GM23338 (cell line): Measurements from ENCODE around the gene HLA-DPA1. TPM values are rescaled to one million over a fixed set of nuclear protein-coding genes. Genes with fewer than 3 reads are reported as not detected.

Experiments used
- ATAC-seq: fragments of 200-7000 bp; cut with Tn5 transposase; 3 replicates; pipeline ENCODE4 v1.9.1; 2020
- DNase-seq: peaks from one replicate; pipeline ENCODE4 v3.0.0-alpha.2; 2015; ENCODE audit warnings: low spot score
- H2AFZ ChIP-seq: fragments of 200-600 bp; sonication (generic); 2 replicates; pipeline ENCODE4 v1.8.0; 2016; ENCODE audit warnings: antibody characterized with exemption, mild to moderate bottlenecking, moderate library complexity
- H3F3A ChIP-seq: fragments of 200-600 bp; sonication (generic); replicated peaks from 2 replicates; pipeline ENCODE4 v1.8.0; 2017; ENCODE audit warnings: antibody characterized with exemption, mixed run types, low read depth
- H3K27ac ChIP-seq: fragments of 200-600 bp; sonication (generic); 2 replicates; pipeline ENCODE4 v1.6.1; 2016; ENCODE audit warnings: low read depth
- H3K27me3 ChIP-seq: fragments of 200-600 bp; sonication (generic); 2 replicates; pipeline ENCODE4 v1.8.0; 2016; ENCODE audit warnings: mild to moderate bottlenecking, mixed run types, moderate library complexity; ENCODE audit not compliant: insufficient read depth
- H3K36me3 ChIP-seq: fragments of 200-600 bp; sonication (generic); 2 replicates; pipeline ENCODE4 v1.8.0; 2016; ENCODE audit warnings: mild to moderate bottlenecking; ENCODE audit not compliant: insufficient read depth
- H3K4me1 ChIP-seq: fragments of 200-600 bp; sonication (generic); 2 replicates; pipeline ENCODE4 v1.8.0; 2016; ENCODE audit warnings: mild to moderate bottlenecking, moderate library complexity; ENCODE audit not compliant: insufficient read depth
- H3K4me2 ChIP-seq: fragments of 200-600 bp; sonication (generic); 2 replicates; pipeline ENCODE4 v1.7.1; 2017; ENCODE audit warnings: mixed run types
- H3K4me3 ChIP-seq: fragments of 200-600 bp; sonication (generic); 2 replicates; pipeline ENCODE4 v1.6.1; 2016; ENCODE audit warnings: mixed run types
- H3K79me2 ChIP-seq: fragments of 200-600 bp; sonication (generic); replicated peaks from 2 replicates; pipeline ENCODE4 v1.8.0; 2017; ENCODE audit warnings: mild to moderate bottlenecking; ENCODE audit not compliant: insufficient read depth
- H3K9me2 ChIP-seq: fragments of 200-600 bp; sonication (generic); 2 replicates; pipeline ENCODE4 v1.8.0; 2017; ENCODE audit not compliant: insufficient read depth
- H4K20me1 ChIP-seq: fragments of 200-600 bp; sonication (generic); replicated peaks from 2 replicates; pipeline ENCODE4 v1.8.0; 2017; ENCODE audit warnings: mild to moderate bottlenecking; ENCODE audit not compliant: insufficient read depth
- H3K27ac Mint-ChIP-seq: 2 replicates; pipeline ENCODE4 v1.8.0; 2020; ENCODE audit warnings: inconsistent platforms, mild to moderate bottlenecking, moderate library complexity, mixed read lengths
- H3K27me3 Mint-ChIP-seq: 3 replicates; pipeline ENCODE4 v1.8.0; 2022; ENCODE audit warnings: low read depth, mild to moderate bottlenecking, moderate library complexity, mixed read lengths, inconsistent platforms; ENCODE audit not compliant: insufficient read depth, poor library complexity
- H3K36me3 Mint-ChIP-seq: 3 replicates; pipeline ENCODE4 v1.8.0; 2021; ENCODE audit warnings: low read depth, mild to moderate bottlenecking, inconsistent platforms, moderate library complexity, mixed read lengths
- H3K4me1 Mint-ChIP-seq: 3 replicates; pipeline ENCODE4 v1.8.0; 2020; ENCODE audit warnings: mild to moderate bottlenecking, inconsistent platforms, mixed read lengths
- H3K4me3 Mint-ChIP-seq: 3 replicates; pipeline ENCODE4 v1.8.0; 2021; ENCODE audit warnings: moderate library complexity, mild to moderate bottlenecking, inconsistent platforms, mixed read lengths
- H3K9me3 Mint-ChIP-seq: 3 replicates; pipeline ENCODE4 v1.8.0; 2020; ENCODE audit warnings: moderate library complexity, mild to moderate bottlenecking, inconsistent platforms, mixed read lengths
- EZH2 ChIP-seq: fragments of 200-600 bp; sonication (generic); IDR thresholded peaks from one replicate; pipeline ENCODE4 v1.8.0; 2017; ENCODE audit warnings: antibody characterized with exemption, mild to moderate bottlenecking, low read depth; ENCODE audit not compliant: unreplicated experiment
- JUNB ChIP-seq: IDR thresholded peaks from one replicate; pipeline ENCODE4 v1.6.1; 2016; ENCODE audit warnings: antibody characterized with exemption; ENCODE audit not compliant: unreplicated experiment
- NANOG ChIP-seq: IDR thresholded peaks from 2 replicates; pipeline ENCODE4 v1.6.1; 2016; ENCODE audit warnings: antibody characterized with exemption, borderline replicate concordance
- POLR2AphosphoS5 ChIP-seq: IDR thresholded peaks from 2 replicates; pipeline ENCODE4 v1.6.1; 2016; ENCODE audit warnings: antibody characterized with exemption, low read depth
- STAT1 ChIP-seq: IDR thresholded peaks from one replicate; pipeline ENCODE4 v1.6.1; 2016; ENCODE audit warnings: antibody characterized with exemption; ENCODE audit not compliant: unreplicated experiment
- ZNF114 ChIP-seq: fragments of 250-450 bp; sonication (Bioruptor Pico); IDR thresholded peaks from 2 replicates; pipeline ENCODE4 v1.5.0; 2020; ENCODE audit warnings: mild to moderate bottlenecking, moderate library complexity
- ZNF331 ChIP-seq: fragments of 250-450 bp; sonication (Bioruptor Pico); IDR thresholded peaks from 2 replicates; pipeline ENCODE4 v1.5.0; 2020; ENCODE audit warnings: low read depth, mild to moderate bottlenecking, moderate library complexity
- polyA plus RNA-seq: library from polyadenylated mRNA; unstranded; fragments of >200 nt; fragmentation: Nextera tagmentation; extraction: Ambion mirVana; gene quantifications from 2 replicates; pipeline ENCODE4 v1.2.1, GENCODE V29; 2016
- total RNA-seq: library from RNA; depleted of rRNA; stranded (reverse); fragments of >200 nt; shearing (Covaris generic); gene quantifications from 2 replicates; pipeline ENCODE4 v1.2.3, GENCODE V29; 2014
- TF ChIP-seq, protein P1 (sequence below): IDR thresholded peaks from one replicate; pipeline ENCODE4 v1.6.1; 2018; ENCODE audit warnings: antibody characterized with exemption; ENCODE audit not compliant: unreplicated experiment
- TF ChIP-seq, protein P2 (sequence below): IDR thresholded peaks from 2 replicates; pipeline ENCODE4 v1.6.1; 2016; ENCODE audit warnings: antibody characterized with exemption
- TF ChIP-seq, protein P3 (sequence below): fragments of 250-450 bp; sonication (Bioruptor Pico); IDR thresholded peaks from 2 replicates; pipeline ENCODE4 v1.5.0; 2020; ENCODE audit warnings: mild to moderate bottlenecking, moderate library complexity

The HLA-DPA1 gene
- total and polyA plus RNA-seq, 2 experiments from 2014 or later: 4.1 to 6.9 TPM

DNA sequence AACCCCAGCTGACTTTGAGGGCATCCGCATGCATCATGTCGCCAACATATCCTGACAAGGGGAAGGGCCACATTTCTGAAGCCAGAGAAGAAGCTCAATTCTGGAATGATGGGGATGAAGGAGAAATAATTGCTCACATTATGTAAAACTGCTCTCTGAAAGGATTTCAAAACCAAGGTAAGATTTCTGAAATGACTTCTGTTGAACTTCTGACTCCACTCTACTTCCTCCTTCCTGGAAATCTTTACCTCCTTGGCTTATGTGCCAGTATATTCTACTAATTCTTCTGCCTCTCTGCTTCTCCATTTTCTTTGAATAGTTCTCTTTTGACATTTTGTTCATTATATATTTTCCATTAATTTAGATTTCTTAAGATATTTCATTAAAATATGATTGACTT, 34.2 kb upstream of the HLA-DPA1 start:
- H3K36me3 Mint-ChIP-seq: 0 out of 3 replicates have a peak, but pooled peaks cover 3% of the 10 kb centered on the region
- no peak overlapping the region for H2AFZ ChIP-seq
- no peak overlapping the region for H3K4me3 Mint-ChIP-seq
- H3F3A ChIP-seq: no peaks in the 10 kb centered on the region
- peaks cover 11% of the 10 kb centered on the region; the same call in 2 of the 3 replicates for H3K9me3 Mint-ChIP-seq
- H3K9me2 ChIP-seq: peaks cover 7% of the 10 kb centered on the region
- no peaks in the 10 kb centered on the region for H3K79me2 ChIP-seq
- no peak overlapping the region for H3K4me2 ChIP-seq
- peaks cover 3% of the 10 kb centered on the region for H3K27me3 Mint-ChIP-seq
- no peak overlapping the region for H3K4me3 ChIP-seq
- H3K36me3 ChIP-seq: no peaks in the 10 kb centered on the region
- H3K27me3 ChIP-seq: no peaks in the 10 kb centered on the region
- DNase-seq (no peak), ATAC-seq (no peak)
- no peak for TF ChIP-seq ZNF331 (CRISPR knock-in tag)
- TF ChIP-seq ZNF114 (CRISPR knock-in tag): no peak
- TF ChIP-seq, protein P1, sequence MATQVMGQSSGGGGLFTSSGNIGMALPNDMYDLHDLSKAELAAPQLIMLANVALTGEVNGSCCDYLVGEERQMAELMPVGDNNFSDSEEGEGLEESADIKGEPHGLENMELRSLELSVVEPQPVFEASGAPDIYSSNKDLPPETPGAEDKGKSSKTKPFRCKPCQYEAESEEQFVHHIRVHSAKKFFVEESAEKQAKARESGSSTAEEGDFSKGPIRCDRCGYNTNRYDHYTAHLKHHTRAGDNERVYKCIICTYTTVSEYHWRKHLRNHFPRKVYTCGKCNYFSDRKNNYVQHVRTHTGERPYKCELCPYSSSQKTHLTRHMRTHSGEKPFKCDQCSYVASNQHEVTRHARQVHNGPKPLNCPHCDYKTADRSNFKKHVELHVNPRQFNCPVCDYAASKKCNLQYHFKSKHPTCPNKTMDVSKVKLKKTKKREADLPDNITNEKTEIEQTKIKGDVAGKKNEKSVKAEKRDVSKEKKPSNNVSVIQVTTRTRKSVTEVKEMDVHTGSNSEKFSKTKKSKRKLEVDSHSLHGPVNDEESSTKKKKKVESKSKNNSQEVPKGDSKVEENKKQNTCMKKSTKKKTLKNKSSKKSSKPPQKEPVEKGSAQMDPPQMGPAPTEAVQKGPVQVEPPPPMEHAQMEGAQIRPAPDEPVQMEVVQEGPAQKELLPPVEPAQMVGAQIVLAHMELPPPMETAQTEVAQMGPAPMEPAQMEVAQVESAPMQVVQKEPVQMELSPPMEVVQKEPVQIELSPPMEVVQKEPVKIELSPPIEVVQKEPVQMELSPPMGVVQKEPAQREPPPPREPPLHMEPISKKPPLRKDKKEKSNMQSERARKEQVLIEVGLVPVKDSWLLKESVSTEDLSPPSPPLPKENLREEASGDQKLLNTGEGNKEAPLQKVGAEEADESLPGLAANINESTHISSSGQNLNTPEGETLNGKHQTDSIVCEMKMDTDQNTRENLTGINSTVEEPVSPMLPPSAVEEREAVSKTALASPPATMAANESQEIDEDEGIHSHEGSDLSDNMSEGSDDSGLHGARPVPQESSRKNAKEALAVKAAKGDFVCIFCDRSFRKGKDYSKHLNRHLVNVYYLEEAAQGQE: no peak
- TF ChIP-seq, protein P2, sequence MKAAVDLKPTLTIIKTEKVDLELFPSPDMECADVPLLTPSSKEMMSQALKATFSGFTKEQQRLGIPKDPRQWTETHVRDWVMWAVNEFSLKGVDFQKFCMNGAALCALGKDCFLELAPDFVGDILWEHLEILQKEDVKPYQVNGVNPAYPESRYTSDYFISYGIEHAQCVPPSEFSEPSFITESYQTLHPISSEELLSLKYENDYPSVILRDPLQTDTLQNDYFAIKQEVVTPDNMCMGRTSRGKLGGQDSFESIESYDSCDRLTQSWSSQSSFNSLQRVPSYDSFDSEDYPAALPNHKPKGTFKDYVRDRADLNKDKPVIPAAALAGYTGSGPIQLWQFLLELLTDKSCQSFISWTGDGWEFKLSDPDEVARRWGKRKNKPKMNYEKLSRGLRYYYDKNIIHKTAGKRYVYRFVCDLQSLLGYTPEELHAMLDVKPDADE: no peak
- no peak for TF ChIP-seq NANOG
- TF ChIP-seq, protein P3, sequence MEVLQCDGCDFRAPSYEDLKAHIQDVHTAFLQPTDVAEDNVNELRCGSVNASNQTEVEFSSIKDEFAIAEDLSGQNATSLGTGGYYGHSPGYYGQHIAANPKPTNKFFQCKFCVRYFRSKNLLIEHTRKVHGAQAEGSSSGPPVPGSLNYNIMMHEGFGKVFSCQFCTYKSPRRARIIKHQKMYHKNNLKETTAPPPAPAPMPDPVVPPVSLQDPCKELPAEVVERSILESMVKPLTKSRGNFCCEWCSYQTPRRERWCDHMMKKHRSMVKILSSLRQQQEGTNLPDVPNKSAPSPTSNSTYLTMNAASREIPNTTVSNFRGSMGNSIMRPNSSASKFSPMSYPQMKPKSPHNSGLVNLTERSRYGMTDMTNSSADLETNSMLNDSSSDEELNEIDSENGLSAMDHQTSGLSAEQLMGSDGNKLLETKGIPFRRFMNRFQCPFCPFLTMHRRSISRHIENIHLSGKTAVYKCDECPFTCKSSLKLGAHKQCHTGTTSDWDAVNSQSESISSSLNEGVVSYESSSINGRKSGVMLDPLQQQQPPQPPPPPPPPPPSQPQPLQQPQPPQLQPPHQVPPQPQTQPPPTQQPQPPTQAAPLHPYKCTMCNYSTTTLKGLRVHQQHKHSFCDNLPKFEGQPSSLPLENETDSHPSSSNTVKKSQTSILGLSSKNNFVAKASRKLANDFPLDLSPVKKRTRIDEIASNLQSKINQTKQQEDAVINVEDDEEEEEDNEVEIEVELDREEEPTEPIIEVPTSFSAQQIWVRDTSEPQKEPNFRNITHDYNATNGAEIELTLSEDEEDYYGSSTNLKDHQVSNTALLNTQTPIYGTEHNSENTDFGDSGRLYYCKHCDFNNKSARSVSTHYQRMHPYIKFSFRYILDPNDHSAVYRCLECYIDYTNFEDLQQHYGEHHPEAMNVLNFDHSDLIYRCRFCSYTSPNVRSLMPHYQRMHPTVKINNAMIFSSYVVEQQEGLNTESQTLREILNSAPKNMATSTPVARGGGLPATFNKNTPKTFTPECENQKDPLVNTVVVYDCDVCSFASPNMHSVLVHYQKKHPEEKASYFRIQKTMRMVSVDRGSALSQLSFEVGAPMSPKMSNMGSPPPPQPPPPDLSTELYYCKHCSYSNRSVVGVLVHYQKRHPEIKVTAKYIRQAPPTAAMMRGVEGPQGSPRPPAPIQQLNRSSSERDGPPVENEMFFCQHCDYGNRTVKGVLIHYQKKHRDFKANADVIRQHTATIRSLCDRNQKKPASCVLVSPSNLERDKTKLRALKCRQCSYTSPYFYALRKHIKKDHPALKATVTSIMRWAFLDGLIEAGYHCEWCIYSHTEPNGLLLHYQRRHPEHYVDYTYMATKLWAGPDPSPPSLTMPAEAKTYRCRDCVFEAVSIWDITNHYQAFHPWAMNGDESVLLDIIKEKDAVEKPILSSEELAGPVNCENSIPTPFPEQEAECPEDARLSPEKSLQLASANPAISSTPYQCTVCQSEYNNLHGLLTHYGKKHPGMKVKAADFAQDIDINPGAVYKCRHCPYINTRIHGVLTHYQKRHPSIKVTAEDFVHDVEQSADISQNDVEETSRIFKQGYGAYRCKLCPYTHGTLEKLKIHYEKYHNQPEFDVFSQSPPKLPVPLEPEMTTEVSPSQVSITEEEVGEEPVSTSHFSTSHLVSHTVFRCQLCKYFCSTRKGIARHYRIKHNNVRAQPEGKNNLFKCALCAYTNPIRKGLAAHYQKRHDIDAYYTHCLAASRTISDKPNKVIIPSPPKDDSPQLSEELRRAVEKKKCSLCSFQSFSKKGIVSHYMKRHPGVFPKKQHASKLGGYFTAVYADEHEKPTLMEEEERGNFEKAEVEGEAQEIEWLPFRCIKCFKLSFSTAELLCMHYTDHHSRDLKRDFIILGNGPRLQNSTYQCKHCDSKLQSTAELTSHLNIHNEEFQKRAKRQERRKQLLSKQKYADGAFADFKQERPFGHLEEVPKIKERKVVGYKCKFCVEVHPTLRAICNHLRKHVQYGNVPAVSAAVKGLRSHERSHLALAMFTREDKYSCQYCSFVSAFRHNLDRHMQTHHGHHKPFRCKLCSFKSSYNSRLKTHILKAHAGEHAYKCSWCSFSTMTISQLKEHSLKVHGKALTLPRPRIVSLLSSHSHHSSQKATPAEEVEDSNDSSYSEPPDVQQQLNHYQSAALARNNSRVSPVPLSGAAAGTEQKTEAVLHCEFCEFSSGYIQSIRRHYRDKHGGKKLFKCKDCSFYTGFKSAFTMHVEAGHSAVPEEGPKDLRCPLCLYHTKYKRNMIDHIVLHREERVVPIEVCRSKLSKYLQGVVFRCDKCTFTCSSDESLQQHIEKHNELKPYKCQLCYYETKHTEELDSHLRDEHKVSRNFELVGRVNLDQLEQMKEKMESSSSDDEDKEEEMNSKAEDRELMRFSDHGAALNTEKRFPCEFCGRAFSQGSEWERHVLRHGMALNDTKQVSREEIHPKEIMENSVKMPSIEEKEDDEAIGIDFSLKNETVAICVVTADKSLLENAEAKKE (CRISPR knock-in tag): no peak
- TF ChIP-seq EZH2: no peak
- no peak for TF ChIP-seq JUNB
- no peak for TF ChIP-seq STAT1
- TF ChIP-seq POLR2AphosphoS5: no peak
- H3K4me1 ChIP-seq: no peaks in the 10 kb centered on the region
- no peaks in the 10 kb centered on the region for H4K20me1 ChIP-seq
- no peak overlapping the region for H3K27ac ChIP-seq
- no peak overlapping the region for H3K27ac Mint-ChIP-seq
- H3K4me1 Mint-ChIP-seq: no peaks in the 10 kb centered on the region; the same call in 2 of the 3 replicates
